Measurements from ENCODE around the gene RNF5.

- TF ChIP-seq CTCF (IDR thresholded peaks at IDR 0.05) (no peak), EZH2 (IDR thresholded peaks at IDR 0.05; ENCODE audit: borderline replicate concordance, insufficient read depth, low read depth, low read length, poor library complexity, severe bottlenecking) (no peak)
Observed at GRCh38 chr6:32216285-32216684, 38.1 kb downstream of the RNF5 start.

All from B cell (primary cell).